Measurements from ENCODE around the gene OR10C1.

- TF ChIP-seq POLR2AphosphoS5 (IDR thresholded peaks at IDR 0.05; ENCODE audit: low read depth, low read length) (no peak), POLR2A (IDR thresholded peaks at IDR 0.05; ENCODE audit: low read depth, low read length) (no peak), TAF1 (IDR thresholded peaks at IDR 0.05; ENCODE audit: low read depth, low read length) (no peak), SPI1 (IDR thresholded peaks at IDR 0.05; ENCODE audit: low read depth, low read length) (no peak), POU2F2 (IDR thresholded peaks at IDR 0.05; ENCODE audit: low read depth, low read length) (no peak), PAX5 (IDR thresholded peaks at IDR 0.05; ENCODE audit: insufficient read depth, low read length, severe bottlenecking) (no peak)
Observed at GRCh38 chr6:29490055-29490454, 50.9 kb downstream of the OR10C1 start.

Data from GM12891 (cell line).